ENCODE results near the gene GRB7. TPM values are rescaled to one million over a fixed set of nuclear protein-coding genes. Genes with fewer than 3 reads are reported as not detected.

Gene GRB7
- total and polyA plus RNA-seq, 2 donors (not counting 1 experiment from before 2014, with no cell fraction given) = 0.81 to 0.84 TPM

- no peak overlapping the region for H3K9ac ChIP-seq (ENCODE audit: low read length)
- no peaks in the 10 kb centered on the region for H4K20me1 ChIP-seq (ENCODE audit: control insufficient read depth, insufficient read depth, low read length, poor library complexity, severe bottlenecking)
- H3K4me3 ChIP-seq (ENCODE audit: control extremely low read depth in 1 of 5, extremely low read depth in 1 of 5, insufficient read depth in 1 of 5, low read depth in 2 of 5, low read length in 4 of 5) = no peak overlapping the region
- no peak overlapping the region for H3K27ac Mint-ChIP-seq
- no peak overlapping the region for H2AFZ ChIP-seq (ENCODE audit: insufficient read depth, low read depth, low read length, poor library complexity, severe bottlenecking)
- H3K79me2 ChIP-seq (ENCODE audit: control insufficient read depth, insufficient read depth, low read length) = no peaks in the 10 kb centered on the region
- no peaks in the 10 kb centered on the region for H3K27me3 ChIP-seq (replicated peaks in 1 of 4; ENCODE audit: control extremely low read depth in 1 of 4, control insufficient read depth in 3 of 4, insufficient read depth in 4 of 4, low read length in 3 of 4)
- TF ChIP-seq CTCF (IDR thresholded peaks at IDR 0.05) (no peak), EZH2 (IDR thresholded peaks at IDR 0.05; ENCODE audit: borderline replicate concordance, insufficient read depth, low read depth, low read length, poor library complexity, severe bottlenecking) (no peak)
- POLR2A ChIA-PET = interaction anchor here (0.6 kb wide), 1 partner anchor 69 kb away, joined by 5 read pairs; no protein-coding TSS in a partner anchor
- H3K9me3 ChIP-seq (ENCODE audit: control extremely low read depth in 1 of 3, control insufficient read depth in 2 of 3, insufficient read depth in 1 of 3, low read length in 2 of 3) = peaks cover 0 to 6% (median 0%) of the 10 kb centered on the region in 3 donors
- peaks cover 24 to 27% of the 10 kb centered on the region in 2 donors for H3K4me1 ChIP-seq (ENCODE audit: control insufficient read depth in 2 of 2, insufficient read depth in 2 of 2, low read length in 2 of 2)
- H3K4me2 ChIP-seq (replicated peaks; ENCODE audit: low read depth, low read length, poor library complexity, severe bottlenecking) = no peak overlapping the region
- WGBS (ENCODE audit: insufficient coverage) = 61% methylated on average over 3 of the region's 5 CpGs
- H3K4me1 Mint-ChIP-seq = peaks cover 30% of the 10 kb centered on the region
- CTCF ChIA-PET = interaction anchor here (1.6 to 3.7 kb wide), 2 partner anchors 22 to 129 kb away, joined by 3 to 18 read pairs; no protein-coding TSS in a partner anchor
- DNase-seq = no peak
- no peak overlapping the region for H3K4me3 Mint-ChIP-seq
- H3K27me3 Mint-ChIP-seq = no peaks in the 10 kb centered on the region
- no peak for ATAC-seq (ENCODE audit: low read depth)
- intact Hi-C loops (cut with micrococcal nuclease) = loop anchor here (5.0 to 10.0 kb wide), 3 partner anchors 74 to 174 kb away; partner anchors contain the start of genes LRRC3C, ORMDL3 and STARD3
- no peak overlapping the region for H3K27ac ChIP-seq (ENCODE audit: low read length in 2 of 2)
- no peaks in the 10 kb centered on the region for H3K36me3 ChIP-seq (replicated peaks in 1 of 2; ENCODE audit: control extremely low read depth in 1 of 2, control insufficient read depth in 1 of 2, extremely low read depth in 1 of 2, insufficient read depth in 2 of 2, low read length in 1 of 2)
- H3K9me3 Mint-ChIP-seq (ENCODE audit: insufficient read depth) = no peaks in the 10 kb centered on the region
Measured at GRCh38 chr17:39751016-39751543, 13.3 kb downstream of the GRB7 start.

- no peak overlapping the region for H3K4me2 ChIP-seq (replicated peaks; ENCODE audit: low read depth, low read length, poor library complexity, severe bottlenecking)
- no peak overlapping the region for H3K4me3 ChIP-seq (ENCODE audit: control extremely low read depth in 1 of 5, extremely low read depth in 1 of 5, insufficient read depth in 1 of 5, low read depth in 2 of 5, low read length in 4 of 5)
- H3K79me2 ChIP-seq (ENCODE audit: control insufficient read depth, insufficient read depth, low read length) = peaks cover 5% of the 10 kb centered on the region
- H3K9me3 ChIP-seq (ENCODE audit: control extremely low read depth in 1 of 3, control insufficient read depth in 2 of 3, insufficient read depth in 1 of 3, low read length in 2 of 3) = peaks cover 0 to 6% (median 0%) of the 10 kb centered on the region in 3 donors
- WGBS (ENCODE audit: insufficient coverage) = 94% methylated on average over 10 of the region's 10 CpGs
- H3K27me3 ChIP-seq (replicated peaks in 1 of 4; ENCODE audit: control extremely low read depth in 1 of 4, control insufficient read depth in 3 of 4, insufficient read depth in 4 of 4, low read length in 3 of 4) = no peaks in the 10 kb centered on the region
- Mint-ChIP-seq H3K27me3 (no peaks in the 10 kb centered on the region), H3K4me1 (peaks cover 36% of the 10 kb centered on the region), H3K27ac (peak overlapping the region; percentile 53), H3K4me3 (no peak overlapping the region), H3K9me3 (ENCODE audit: insufficient read depth) (no peaks in the 10 kb centered on the region)
- ChIA-PET CTCF (interaction anchor here (0.6 to 2.2 kb wide), 3 partner anchors 86 to 130 kb away, joined by 3 to 19 read pairs (median 17); no protein-coding TSS in a partner anchor), POLR2A (interaction anchor here (1.0 kb wide), 1 partner anchor 110 kb away, joined by 3 read pairs; no protein-coding TSS in a partner anchor)
- no peaks in the 10 kb centered on the region for H3K36me3 ChIP-seq (replicated peaks in 1 of 2; ENCODE audit: control extremely low read depth in 1 of 2, control insufficient read depth in 1 of 2, extremely low read depth in 1 of 2, insufficient read depth in 2 of 2, low read length in 1 of 2)
- H4K20me1 ChIP-seq (ENCODE audit: control insufficient read depth, insufficient read depth, low read length, poor library complexity, severe bottlenecking) = no peaks in the 10 kb centered on the region
- ATAC-seq (ENCODE audit: low read depth) (no peak), DNase-seq (no peak)
- TF ChIP-seq CTCF (IDR thresholded peaks at IDR 0.05) (no peak), EZH2 (IDR thresholded peaks at IDR 0.05; ENCODE audit: borderline replicate concordance, insufficient read depth, low read depth, low read length, poor library complexity, severe bottlenecking) (no peak)
- no peak overlapping the region for H3K9ac ChIP-seq (ENCODE audit: low read length)
- no peak overlapping the region for H3K27ac ChIP-seq (ENCODE audit: low read length in 2 of 2)
- H2AFZ ChIP-seq (ENCODE audit: insufficient read depth, low read depth, low read length, poor library complexity, severe bottlenecking) = no peak overlapping the region
- H3K4me1 ChIP-seq (ENCODE audit: control insufficient read depth in 2 of 2, insufficient read depth in 2 of 2, low read length in 2 of 2) = peaks cover 30 to 33% of the 10 kb centered on the region in 2 donors
- intact Hi-C loops (cut with micrococcal nuclease) = loop anchor here (5.0 to 10.0 kb wide), 3 partner anchors 74 to 173 kb away; partner anchors contain the start of genes LRRC3C, ORMDL3 and STARD3
Measured at GRCh38 chr17:39751637-39752036, 13.9 kb downstream of the GRB7 start.

Data from B cell (primary cell).